AG09319 (cell line): ENCODE results near the gene AAMP.

ENCODE experiments used
- DNase-seq: peaks from one replicate; pipeline ENCODE4 v3.0.0-alpha.2; 2010; ENCODE audit warnings: low read depth; ENCODE audit errors: extremely low read depth
- TF ChIP-seq, protein P1 (sequence below): IDR thresholded peaks from 2 replicates; pipeline ENCODE4 v1.5.1; 2011; ENCODE audit warnings: low read depth, mild to moderate bottlenecking, inconsistent platforms, low read length, moderate library complexity

The AAMP gene

DNA sequence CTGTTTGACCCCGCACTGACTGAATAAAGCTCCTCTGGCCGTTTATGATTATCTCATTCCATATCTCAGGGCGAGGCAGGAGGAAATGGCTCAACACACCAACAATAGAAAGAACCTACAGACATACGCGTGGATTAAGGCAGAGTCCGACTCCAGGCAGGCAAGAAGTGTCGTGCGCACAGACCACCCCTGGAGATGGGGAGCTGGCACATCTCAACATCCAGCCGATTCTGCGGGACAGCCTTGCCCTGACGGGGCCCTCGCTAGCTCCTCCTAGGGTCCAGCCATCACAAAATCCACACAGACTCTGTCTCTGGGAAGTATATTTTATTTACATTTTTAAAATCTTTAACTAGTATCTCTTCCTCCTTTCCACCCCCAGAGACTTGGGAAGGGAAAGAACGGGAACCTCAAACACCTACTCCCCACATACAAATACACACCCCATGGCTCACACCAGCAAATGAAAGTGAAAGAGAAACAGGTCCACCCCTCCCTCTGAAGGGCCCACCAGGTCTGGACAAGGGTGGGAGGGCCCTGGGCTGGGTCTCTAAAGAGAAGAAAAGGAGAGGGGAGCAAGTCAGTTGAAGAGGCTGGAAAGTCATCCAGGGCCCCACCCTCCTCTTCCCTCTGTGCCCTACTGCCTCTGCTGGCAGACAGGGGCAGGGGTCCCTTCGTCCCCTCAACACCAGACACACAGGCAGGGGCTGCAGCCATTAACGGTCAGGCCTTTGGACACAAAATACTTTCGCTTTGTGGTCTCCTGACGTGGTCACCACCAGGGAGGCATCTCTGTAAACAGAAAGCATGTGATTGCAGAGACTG lies 5.9 kb downstream of the AAMP start:
- no peak for DNase-seq
- TF ChIP-seq, protein P1, sequence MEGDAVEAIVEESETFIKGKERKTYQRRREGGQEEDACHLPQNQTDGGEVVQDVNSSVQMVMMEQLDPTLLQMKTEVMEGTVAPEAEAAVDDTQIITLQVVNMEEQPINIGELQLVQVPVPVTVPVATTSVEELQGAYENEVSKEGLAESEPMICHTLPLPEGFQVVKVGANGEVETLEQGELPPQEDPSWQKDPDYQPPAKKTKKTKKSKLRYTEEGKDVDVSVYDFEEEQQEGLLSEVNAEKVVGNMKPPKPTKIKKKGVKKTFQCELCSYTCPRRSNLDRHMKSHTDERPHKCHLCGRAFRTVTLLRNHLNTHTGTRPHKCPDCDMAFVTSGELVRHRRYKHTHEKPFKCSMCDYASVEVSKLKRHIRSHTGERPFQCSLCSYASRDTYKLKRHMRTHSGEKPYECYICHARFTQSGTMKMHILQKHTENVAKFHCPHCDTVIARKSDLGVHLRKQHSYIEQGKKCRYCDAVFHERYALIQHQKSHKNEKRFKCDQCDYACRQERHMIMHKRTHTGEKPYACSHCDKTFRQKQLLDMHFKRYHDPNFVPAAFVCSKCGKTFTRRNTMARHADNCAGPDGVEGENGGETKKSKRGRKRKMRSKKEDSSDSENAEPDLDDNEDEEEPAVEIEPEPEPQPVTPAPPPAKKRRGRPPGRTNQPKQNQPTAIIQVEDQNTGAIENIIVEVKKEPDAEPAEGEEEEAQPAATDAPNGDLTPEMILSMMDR = no peak

DNA sequence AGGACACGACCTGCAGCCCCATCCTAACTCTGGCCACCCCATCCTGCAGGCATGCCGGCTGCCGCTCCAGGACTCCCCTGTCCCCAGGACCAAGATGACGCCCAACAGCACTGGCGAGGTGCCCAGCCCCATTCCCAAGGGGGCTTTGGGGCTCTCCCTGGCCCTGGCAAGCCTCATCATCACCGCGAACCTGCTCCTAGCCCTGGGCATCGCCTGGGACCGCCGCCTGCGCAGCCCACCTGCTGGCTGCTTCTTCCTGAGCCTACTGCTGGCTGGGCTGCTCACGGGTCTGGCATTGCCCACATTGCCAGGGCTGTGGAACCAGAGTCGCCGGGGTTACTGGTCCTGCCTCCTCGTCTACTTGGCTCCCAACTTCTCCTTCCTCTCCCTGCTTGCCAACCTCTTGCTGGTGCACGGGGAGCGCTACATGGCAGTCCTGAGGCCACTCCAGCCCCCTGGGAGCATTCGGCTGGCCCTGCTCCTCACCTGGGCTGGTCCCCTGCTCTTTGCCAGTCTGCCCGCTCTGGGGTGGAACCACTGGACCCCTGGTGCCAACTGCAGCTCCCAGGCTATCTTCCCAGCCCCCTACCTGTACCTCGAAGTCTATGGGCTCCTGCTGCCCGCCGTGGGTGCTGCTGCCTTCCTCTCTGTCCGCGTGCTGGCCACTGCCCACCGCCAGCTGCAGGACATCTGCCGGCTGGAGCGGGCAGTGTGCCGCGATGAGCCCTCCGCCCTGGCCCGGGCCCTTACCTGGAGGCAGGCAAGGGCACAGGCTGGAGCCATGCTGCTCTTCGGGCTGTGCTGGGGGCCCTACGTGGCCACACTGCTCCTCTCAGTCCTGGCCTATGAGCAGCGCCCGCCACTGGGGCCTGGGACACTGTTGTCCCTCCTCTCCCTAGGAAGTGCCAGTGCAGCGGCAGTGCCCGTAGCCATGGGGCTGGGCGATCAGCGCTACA lies 7.0 kb downstream of the AAMP start:
- DNase-seq = no peak

DNA sequence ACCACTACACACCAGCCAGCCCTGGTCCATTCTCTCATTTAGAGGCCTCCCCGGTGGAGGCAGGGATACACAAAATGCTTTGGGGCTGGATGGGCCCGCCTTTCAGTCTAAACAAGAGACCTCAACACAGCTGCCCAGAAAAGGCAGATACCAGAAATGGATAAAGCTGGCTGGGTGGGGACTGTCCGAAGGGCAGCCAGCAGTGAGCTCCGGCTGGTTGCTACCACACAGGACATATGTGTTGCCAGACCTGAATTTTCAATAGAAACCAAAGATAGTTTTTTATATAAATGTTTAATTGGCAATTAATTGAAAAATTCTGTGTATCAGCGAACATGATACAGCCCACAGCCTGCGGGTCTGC lies 7.7 kb downstream of the AAMP start:
- no peak for DNase-seq
- TF ChIP-seq, protein P1 = no peak

More for the DNA sequence above, 7.0 kb downstream of the AAMP start:
- TF ChIP-seq, protein P1 = no peak

DNA sequence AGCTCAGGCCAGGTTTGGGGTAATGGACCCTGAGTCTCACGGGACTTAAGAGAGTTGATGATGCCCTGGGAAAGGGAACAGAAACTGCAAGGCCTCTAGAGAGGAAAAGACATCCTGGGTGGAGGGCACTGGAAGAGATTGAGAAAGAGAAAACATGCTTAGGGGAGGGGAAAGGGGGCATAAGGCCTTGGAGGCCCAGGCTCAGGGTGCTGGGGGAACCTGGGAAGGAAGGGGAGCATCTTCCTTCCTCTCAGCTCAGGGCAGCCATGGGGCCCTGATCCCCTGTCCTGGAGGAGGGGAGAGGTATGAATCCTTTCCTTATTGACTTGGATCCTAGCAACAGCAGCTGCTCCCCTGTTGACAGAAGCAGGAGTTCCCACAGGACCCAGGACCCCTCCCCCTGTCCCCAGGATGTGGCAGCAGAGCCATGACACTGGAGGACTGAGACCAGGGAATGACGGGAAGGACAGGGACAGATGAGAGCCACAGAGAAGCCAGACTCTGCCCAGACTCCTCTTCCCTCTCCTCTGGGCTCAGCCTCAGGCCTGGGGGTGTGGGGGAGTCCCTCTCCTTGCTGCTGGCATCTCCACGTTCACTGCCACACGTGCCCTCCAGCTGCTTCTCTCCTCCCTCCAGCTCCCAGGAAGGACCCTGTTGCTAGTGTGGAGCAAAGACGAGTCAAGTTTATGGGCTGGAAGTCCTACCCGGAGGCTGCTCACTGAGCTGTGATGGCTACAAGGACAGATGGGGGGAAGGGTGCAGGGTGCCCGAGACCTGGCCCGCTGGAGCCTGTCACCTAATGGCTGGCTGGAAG lies 8.3 kb downstream of the AAMP start:
- TF ChIP-seq, protein P1 = no peak
- DNase-seq = no peak

DNA sequence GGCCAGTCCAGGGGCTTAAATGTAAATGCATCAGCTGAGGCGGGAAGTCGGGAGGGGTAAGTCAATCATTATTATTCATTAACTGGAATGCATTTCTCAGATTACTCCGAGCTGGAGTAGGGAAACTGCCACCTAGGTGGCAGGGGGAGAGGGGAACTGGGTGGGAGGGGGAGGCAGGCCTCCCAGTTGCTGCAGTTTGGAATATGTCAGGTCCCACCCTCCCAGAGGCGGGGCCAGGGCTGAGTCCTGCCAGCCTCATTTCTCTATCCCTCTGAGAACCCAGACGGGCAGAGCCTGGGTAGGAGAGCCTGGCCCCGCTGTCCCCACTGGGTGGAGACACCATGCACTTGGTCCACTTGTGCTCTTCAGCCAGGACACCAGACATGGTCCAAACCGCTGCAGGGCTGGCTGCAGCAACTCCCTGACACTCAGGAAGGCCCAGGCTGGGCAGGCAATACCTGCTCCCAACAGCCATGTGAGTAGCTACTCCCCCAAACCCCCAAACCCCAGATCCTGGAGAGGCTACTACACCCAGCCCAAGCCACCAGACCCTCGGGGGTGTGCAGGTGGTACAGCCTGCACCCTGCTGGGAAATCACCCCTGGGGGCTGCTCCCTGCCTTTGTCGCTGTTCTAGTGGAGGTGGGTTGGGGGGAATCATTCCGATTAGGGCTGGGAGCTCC lies 9.1 kb downstream of the AAMP start, which contains the start of gene GPBAR1:
TSS of gene GPBAR1 (plus strand) at position 274 of the 681 bp plus-strand sequence. CDS start 1,710 bp downstream, outside the sequence.
- TF ChIP-seq, protein P1 = no peak

DNA sequence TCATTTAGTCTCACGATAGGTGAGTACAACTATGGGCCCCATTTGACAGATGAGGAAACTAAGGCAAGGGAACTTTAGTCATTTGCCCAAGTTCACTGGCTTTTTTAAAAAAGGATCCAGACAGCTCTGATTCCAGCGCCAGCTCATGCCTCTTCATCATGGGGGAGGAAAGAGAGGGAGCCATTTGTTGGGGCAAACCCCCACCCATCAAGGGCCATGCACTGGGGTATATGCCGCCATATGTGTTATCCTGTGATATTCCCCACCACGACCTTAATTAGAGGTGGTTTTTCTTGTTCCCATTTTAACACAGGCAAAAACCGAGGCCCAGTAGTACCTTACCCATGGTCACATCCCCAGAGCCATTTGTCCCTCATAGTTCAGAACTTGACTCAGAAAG lies 9.8 kb downstream of the AAMP start:
- TF ChIP-seq, protein P1 = no peak
- DNase-seq = no peak

More for the DNA sequence above, 9.1 kb downstream of the AAMP start, which contains the start of gene GPBAR1:
- DNase-seq = no peak
